Endothelial cell of umbilical vein (primary cell): ENCODE measurements around the gene GALNT2. TPM values are rescaled to one million over a fixed set of nuclear protein-coding genes. Genes with fewer than 3 reads are reported as not detected.

Experiments used
- BruUV-seq: library from RNA; stranded (reverse); fragments of 400-500 nt; replicated peaks from 2 replicates; lab custom pipeline; 2021; lab: Mats Ljungman, UMichigan
- CTCF ChIA-PET: fragments of 300-600, 350-600 bp; sonication (Branson Sonifier 250); formaldehyde crosslinking; loops from one replicate; lab custom pipeline; 2021; ENCODE audit warnings: antibody characterized with exemption, inconsistent platforms; lab: Charles Lee
- POLR2A ChIA-PET: fragments of 300-600, 350-600 bp; sonication (Branson Sonifier 250); formaldehyde crosslinking; loops from one replicate; lab custom pipeline; 2021; ENCODE audit warnings: antibody characterized with exemption, inconsistent platforms; lab: Charles Lee
- DNase-seq: peaks from one replicate; pipeline ENCODE4 v3.0.0-alpha.2; 2011; ENCODE audit warnings: low read depth, low spot score
- FAIRE-seq: peaks from 2 replicates; lab custom pipeline; 2011; peaks lifted over from hg19 to GRCh38; lab: Jason Lieb, UNC
- H2AFZ ChIP-seq: 2 replicates; pipeline ENCODE4 v1.6.0; 2012; ENCODE audit warnings: low read depth, low read length, control low read depth, inconsistent platforms
- H3K27ac ChIP-seq: 2 replicates; pipeline ENCODE4 v1.5.1; 2011; ENCODE audit warnings: low read depth, mild to moderate bottlenecking, control low read depth, low read length, moderate library complexity; ENCODE audit not compliant: insufficient read depth
- H3K27me3 ChIP-seq, 2 experiments: 2 replicates each; pipeline versions ENCODE4 v1.6.0 to v1.6.1; 2011; ENCODE audit warnings: low read length in 2 of 2, mixed read lengths in 1 of 2; ENCODE audit not compliant: control insufficient read depth in 2 of 2, insufficient read depth in 2 of 2
- H3K36me3 ChIP-seq, 2 experiments: 2 replicates in 1 of 2; 3 replicates in 1 of 2; pipeline ENCODE4 v1.5.1; 2011; ENCODE audit warnings: low read length in 2 of 2, mild to moderate bottlenecking in 1 of 2, moderate library complexity in 1 of 2; ENCODE audit not compliant: control insufficient read depth in 2 of 2, insufficient read depth in 2 of 2; ENCODE audit errors: extremely low read depth in 1 of 2
- H3K4me1 ChIP-seq: 3 replicates; pipeline ENCODE4 v1.5.1; 2011; ENCODE audit warnings: mild to moderate bottlenecking, low read length; ENCODE audit not compliant: control insufficient read depth, insufficient read depth; ENCODE audit errors: extremely low read depth
- H3K4me2 ChIP-seq: 2 replicates; pipeline ENCODE4 v1.6.1; 2011; ENCODE audit warnings: low read length, control low read depth, mixed read lengths; ENCODE audit not compliant: insufficient read depth
- H3K4me3 ChIP-seq, 3 experiments: fragments of 200-600 bp in 1 of 3; sonication (generic), shearing (Covaris generic) in 1 of 3; replicated peaks in 1 of 3; 2 replicates each; pipeline ENCODE4 v1.5.1; 2011 to 2016; ENCODE audit warnings: control low read depth in 3 of 3, low read length in 3 of 3, mild to moderate bottlenecking in 2 of 3, inconsistent platforms in 1 of 3, low read depth in 1 of 3, moderate library complexity in 1 of 3; ENCODE audit not compliant: insufficient read depth in 1 of 3
- H3K79me2 ChIP-seq: 2 replicates; pipeline ENCODE4 v1.6.0; 2012; ENCODE audit warnings: low read length, inconsistent platforms; ENCODE audit not compliant: control insufficient read depth, insufficient read depth
- H3K9ac ChIP-seq: replicated peaks from 2 replicates; pipeline ENCODE3; 2011; ENCODE audit warnings: low read length, control low read depth; ENCODE audit not compliant: insufficient read depth; ENCODE audit errors: extremely low read depth
- H3K9me1 ChIP-seq: replicated peaks from 3 replicates; pipeline ENCODE4 v1.6.0; 2011; ENCODE audit warnings: mild to moderate bottlenecking, low read length; ENCODE audit not compliant: control insufficient read depth, insufficient read depth; ENCODE audit errors: extremely low read depth
- H3K9me3 ChIP-seq: replicated peaks from 2 replicates; pipeline ENCODE4 v1.5.1; 2012; ENCODE audit warnings: low read length, inconsistent platforms; ENCODE audit not compliant: control insufficient read depth, insufficient read depth
- H4K20me1 ChIP-seq: replicated peaks from 2 replicates; pipeline ENCODE3; 2011; ENCODE audit warnings: mild to moderate bottlenecking, low read length; ENCODE audit not compliant: control insufficient read depth, insufficient read depth; ENCODE audit errors: extremely low read depth
- EZH2 ChIP-seq: IDR thresholded peaks from 2 replicates; pipeline ENCODE4 v1.6.1; 2012; ENCODE audit warnings: borderline replicate concordance, low read depth, mild to moderate bottlenecking, moderate library complexity, low read length, inconsistent platforms; ENCODE audit not compliant: severe bottlenecking
- FOS ChIP-seq: IDR thresholded peaks from 2 replicates; pipeline ENCODE4 v1.6.1; 2011; ENCODE audit warnings: mild to moderate bottlenecking, low read length, moderate library complexity, borderline replicate concordance; ENCODE audit not compliant: insufficient read depth
- JUN ChIP-seq: IDR thresholded peaks from 2 replicates; pipeline ENCODE4 v1.6.1; 2011; ENCODE audit warnings: borderline replicate concordance, low read depth; ENCODE audit not compliant: insufficient read length, insufficient read depth
- MAX ChIP-seq: IDR thresholded peaks from 2 replicates; pipeline ENCODE4 v1.6.1; 2011; ENCODE audit not compliant: insufficient read depth, insufficient read length
- MYC ChIP-seq: IDR thresholded peaks from one replicate; pipeline ENCODE4 v1.6.1; 2011; ENCODE audit warnings: mild to moderate bottlenecking, low read depth, low read length
- POLR2A ChIP-seq: IDR thresholded peaks from 2 replicates; pipeline ENCODE4 v1.6.1; 2012; ENCODE audit warnings: low read depth, mild to moderate bottlenecking, control low read depth, low read length
- dilution Hi-C: fragments of 300-500 bp; cut with MboI; formaldehyde crosslinking; loops from one replicate; pipeline ENCODE4 v1.15.0; 2019; ENCODE audit warnings: low sequenced_read_pairs; ENCODE audit not compliant: extremely low pct_ligation_motif_present
- intact Hi-C: fragments of 100-400 bp; cut with micrococcal nuclease; formaldehyde crosslinking; loops from one replicate; pipeline ENCODE4 v1.10.0; 2022
- polyA plus RNA-seq, 4 experiments: library from polyadenylated mRNA; depleted of rRNA in 3 of 4; stranded (reverse) in 3 of 4; unstranded in 1 of 4; fragments of >200 nt; gene quantifications; 2 replicates each; pipeline versions ENCODE4 v1.2.1 to v1.2.3, GENCODE V29; 2011 to 2012; ENCODE audit warnings: missing spikeins in 1 of 4
- total RNA-seq: library from RNA; stranded (reverse); gene quantifications from 2 replicates; pipeline ENCODE4 v1.2.3, GENCODE V29; 2021
- TF ChIP-seq, protein P1 (sequence below), 2 donors: IDR thresholded peaks; 1 replicate in 1 of 2; 2 replicates in 1 of 2; pipeline ENCODE4 v1.5.1; 2011; ENCODE audit warnings: low read length in 2 of 2, mild to moderate bottlenecking in 2 of 2, moderate library complexity in 2 of 2, control low read depth in 1 of 2, inconsistent platforms in 1 of 2, low read depth in 1 of 2; ENCODE audit not compliant: insufficient read depth in 1 of 2; ENCODE audit errors: extremely low read depth in 1 of 2

Gene GALNT2
- total and polyA plus RNA-seq, 2 donors (not counting 3 experiments of a cell fraction or from before 2014, with no cell fraction given) = 56.3 to 77.5 TPM

- TF ChIP-seq, protein P1, sequence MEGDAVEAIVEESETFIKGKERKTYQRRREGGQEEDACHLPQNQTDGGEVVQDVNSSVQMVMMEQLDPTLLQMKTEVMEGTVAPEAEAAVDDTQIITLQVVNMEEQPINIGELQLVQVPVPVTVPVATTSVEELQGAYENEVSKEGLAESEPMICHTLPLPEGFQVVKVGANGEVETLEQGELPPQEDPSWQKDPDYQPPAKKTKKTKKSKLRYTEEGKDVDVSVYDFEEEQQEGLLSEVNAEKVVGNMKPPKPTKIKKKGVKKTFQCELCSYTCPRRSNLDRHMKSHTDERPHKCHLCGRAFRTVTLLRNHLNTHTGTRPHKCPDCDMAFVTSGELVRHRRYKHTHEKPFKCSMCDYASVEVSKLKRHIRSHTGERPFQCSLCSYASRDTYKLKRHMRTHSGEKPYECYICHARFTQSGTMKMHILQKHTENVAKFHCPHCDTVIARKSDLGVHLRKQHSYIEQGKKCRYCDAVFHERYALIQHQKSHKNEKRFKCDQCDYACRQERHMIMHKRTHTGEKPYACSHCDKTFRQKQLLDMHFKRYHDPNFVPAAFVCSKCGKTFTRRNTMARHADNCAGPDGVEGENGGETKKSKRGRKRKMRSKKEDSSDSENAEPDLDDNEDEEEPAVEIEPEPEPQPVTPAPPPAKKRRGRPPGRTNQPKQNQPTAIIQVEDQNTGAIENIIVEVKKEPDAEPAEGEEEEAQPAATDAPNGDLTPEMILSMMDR (IDR thresholded peaks at IDR 0.05; ENCODE audit: extremely low read depth in 1 of 2, insufficient read depth in 1 of 2, low read depth in 1 of 2, low read length in 2 of 2) = no peak
- no peak for TF ChIP-seq EZH2
- no peak for TF ChIP-seq MAX
- TF ChIP-seq JUN = no peak
- no peak for TF ChIP-seq POLR2A
- TF ChIP-seq FOS = no peak
- no peak for TF ChIP-seq MYC
- ChIA-PET CTCF (no interaction called here), POLR2A (no interaction called here)
- Histone ChIP-seq H3K27ac (no peak overlapping the region), H3K4me2 (no peak overlapping the region), H3K4me3 (no peak overlapping the region), H3K79me2 (no peaks in the 10 kb centered on the region), H3K9ac (no peak overlapping the region), H4K20me1 (no peaks in the 10 kb centered on the region), H3K4me1 (peaks cover 15% of the 10 kb centered on the region), H2AFZ (no peak overlapping the region), H3K36me3 (peaks cover 0 to 5% of the 10 kb centered on the region in 2 experiments), H3K9me3 (no peaks in the 10 kb centered on the region), H3K27me3 (no peaks in the 10 kb centered on the region), H3K9me1 (no peaks in the 10 kb centered on the region)
- FAIRE-seq (no peak), DNase-seq (no peak)
- dilution Hi-C loops = no loop called here
- BruUV-seq = no TSS peak
- intact Hi-C loops = no loop called here
Measured at GRCh38 chr1:230278376-230278775, 211.3 kb downstream of the GALNT2 start.
